ENCODE data around the gene SPARC.

The SPARC gene

DNA sequence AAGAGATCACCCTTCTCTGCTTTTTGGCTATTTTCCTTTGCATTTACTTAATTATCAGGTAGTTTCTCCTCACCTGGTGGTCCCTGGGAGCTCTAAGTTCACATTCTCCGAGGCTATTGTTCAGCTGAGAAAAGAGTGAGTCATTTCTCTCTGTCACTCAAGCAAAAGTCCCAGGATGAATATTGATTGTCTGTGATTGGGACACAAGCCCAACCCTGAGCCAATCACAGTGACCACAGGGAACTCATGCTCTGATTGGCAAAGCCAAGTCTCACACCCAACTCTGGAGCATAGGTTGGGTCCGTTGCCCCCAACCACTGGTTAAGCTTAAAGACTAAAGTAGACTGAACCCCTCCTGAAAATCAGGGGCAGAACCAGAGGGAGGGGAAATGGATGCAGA is 67.8 kb downstream of the SPARC start:
- no peak for DNase-seq

- DNase-seq: no peak
Observed at GRCh38 chr5:151617841-151618710, 68.6 kb downstream of the SPARC start.

DNA sequence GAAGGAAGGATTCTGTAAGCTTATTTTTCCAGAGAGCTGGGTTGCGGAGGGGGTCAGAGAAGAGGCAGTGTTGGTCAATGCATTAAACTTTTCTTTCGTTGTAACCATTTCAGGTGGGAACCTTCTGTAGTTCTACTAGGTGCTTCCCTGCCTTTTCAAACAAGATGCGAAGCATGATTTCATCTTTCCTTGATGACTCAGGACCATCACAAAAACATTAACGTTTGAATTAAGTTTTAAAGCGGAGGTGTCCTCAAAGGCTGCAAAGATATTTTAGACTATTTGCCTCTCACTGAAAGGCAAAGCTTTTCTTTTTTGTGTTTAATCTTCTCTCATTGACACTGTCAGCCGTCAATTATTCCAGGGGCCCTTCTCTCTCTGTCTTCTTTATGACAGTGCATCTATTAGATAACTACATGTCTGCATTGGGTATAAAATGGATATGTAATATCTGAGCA is 69.3 kb downstream of the SPARC start:
- DNase-seq: no peak

DNA sequence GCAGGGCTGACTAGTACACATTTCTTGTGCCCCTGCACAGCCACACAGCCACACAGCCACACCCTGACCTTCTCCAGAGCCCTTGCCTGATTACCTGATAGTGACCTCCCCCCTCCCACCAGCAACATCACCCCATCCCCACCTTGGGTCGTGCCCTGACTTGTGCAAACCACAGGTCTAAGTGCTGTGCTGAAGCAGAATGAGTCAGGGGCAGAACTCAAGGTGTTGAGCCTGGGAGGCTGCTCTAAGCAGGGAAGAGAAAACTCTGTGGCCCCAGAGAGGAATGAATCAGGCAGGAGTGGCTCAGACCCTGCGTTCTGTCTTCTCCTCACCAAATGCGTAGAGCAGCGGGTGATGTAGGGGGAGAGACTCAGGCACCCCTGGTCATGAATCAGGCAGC is 71.3 kb downstream of the SPARC start:
- DNase-seq: no peak

GRCh38 chr5:151614565-151614964 is 72.2 kb downstream of the SPARC start:
- DNase-seq: no peak

- DNase-seq: no peak
Observed at GRCh38 chr5:151612689-151613427, 73.9 kb downstream of the SPARC start.

- DNase-seq: no peak
Observed at GRCh38 chr5:151611127-151611775, 75.5 kb downstream of the SPARC start.

Data from fibroblast of upper back skin (primary cell).